Measurements from ENCODE around the gene SH3RF3. TPM values are rescaled to one million over a fixed set of nuclear protein-coding genes. Genes with fewer than 3 reads are reported as not detected.

SH3RF3 gene
- total RNA-seq, 3 donors from 2014 or later: 3.2 to 5.6 (median 4.6) TPM

DNA sequence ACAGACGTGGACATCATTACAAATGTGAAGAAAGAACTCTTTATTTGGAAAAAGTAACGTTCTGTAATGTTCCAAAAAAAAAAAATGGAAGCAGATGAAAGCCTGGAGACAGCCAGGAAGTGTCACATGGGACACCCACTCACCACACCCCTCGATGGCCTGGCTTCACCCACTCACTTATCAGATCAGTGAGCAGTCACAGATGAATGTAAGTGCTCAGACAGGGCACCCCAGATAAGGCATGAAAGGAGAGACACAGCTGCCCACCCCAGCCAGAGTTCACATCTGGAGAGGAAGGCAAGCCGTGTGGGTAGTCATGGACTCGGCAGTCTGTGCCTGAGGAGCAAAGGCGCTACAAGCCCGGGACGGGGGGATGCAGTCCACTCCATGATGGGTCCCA is 379.6 kb downstream of the SH3RF3 start:
- intact Hi-C loops (cut with DNase I; ENCODE audit: low total_unique reads): no loop called here
- Histone ChIP-seq H3K27ac (no peak overlapping the region), H3K9me3 (peaks cover 7 to 9% of the 10 kb centered on the region in 2 donors), H3K27me3 (no peaks in the 10 kb centered on the region), H3K4me1 (no peaks in the 10 kb centered on the region), H3K4me3 (no peak overlapping the region), H3K36me3 (no peaks in the 10 kb centered on the region)
- TF ChIP-seq POLR2A (IDR thresholded peaks at IDR 0.05) (no peak), POLR2AphosphoS5 (IDR thresholded peaks at IDR 0.05) (no peak)
- TF ChIP-seq, protein P1, sequence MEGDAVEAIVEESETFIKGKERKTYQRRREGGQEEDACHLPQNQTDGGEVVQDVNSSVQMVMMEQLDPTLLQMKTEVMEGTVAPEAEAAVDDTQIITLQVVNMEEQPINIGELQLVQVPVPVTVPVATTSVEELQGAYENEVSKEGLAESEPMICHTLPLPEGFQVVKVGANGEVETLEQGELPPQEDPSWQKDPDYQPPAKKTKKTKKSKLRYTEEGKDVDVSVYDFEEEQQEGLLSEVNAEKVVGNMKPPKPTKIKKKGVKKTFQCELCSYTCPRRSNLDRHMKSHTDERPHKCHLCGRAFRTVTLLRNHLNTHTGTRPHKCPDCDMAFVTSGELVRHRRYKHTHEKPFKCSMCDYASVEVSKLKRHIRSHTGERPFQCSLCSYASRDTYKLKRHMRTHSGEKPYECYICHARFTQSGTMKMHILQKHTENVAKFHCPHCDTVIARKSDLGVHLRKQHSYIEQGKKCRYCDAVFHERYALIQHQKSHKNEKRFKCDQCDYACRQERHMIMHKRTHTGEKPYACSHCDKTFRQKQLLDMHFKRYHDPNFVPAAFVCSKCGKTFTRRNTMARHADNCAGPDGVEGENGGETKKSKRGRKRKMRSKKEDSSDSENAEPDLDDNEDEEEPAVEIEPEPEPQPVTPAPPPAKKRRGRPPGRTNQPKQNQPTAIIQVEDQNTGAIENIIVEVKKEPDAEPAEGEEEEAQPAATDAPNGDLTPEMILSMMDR (IDR thresholded peaks at IDR 0.05): no peak
- no peak for DNase-seq (ENCODE audit: low spot score in 2 of 2)

DNA sequence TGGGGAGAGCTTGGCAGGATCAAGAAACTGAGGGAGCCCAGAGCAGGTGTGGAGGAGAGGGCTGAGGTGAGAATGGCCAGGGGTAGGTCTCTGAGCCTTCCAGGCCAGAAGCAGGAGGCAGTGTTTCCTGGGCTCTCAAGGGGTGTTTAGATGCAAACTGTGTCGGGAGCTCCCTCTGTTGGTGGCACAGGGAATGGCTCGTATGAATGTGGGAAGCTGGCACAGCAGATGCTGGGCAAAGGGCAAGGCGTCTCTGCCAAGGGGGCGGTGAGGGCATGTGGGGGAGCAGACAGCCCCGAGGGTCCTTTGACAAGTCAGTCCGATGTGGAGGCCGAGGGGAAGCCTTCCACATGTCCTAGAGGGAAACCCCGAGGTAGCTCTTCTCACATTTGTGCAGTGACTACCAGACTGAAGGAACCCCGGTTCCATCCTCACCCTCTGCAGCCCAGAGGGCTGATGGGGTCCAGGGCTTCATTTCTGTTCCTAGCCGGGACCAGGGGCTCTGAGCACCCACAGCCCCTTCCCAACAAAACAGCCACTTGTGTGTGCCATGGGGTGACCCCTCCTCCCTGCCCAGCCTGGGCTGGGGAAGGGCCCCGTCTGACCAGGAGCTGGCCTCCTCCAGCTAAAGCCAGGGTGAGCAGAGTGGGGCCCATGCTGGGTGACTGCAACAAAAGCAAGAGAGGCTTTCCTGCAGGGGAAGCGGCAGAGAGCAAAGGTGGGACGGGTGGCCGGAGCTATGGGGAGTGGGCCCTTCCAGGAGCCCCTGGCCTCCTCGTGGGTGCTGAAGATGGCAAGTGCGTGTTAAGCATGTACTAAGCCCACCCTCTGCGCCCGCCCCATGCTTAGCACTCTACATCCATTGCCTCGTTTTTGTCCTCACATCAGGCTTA is 381.4 kb downstream of the SH3RF3 start:
- Histone ChIP-seq H3K9me3 (peaks cover 4 to 9% of the 10 kb centered on the region in 2 donors), H3K27ac (no peak overlapping the region), H3K27me3 (no peaks in the 10 kb centered on the region), H3K36me3 (no peaks in the 10 kb centered on the region), H3K4me1 (no peaks in the 10 kb centered on the region), H3K4me3 (no peak overlapping the region)
- intact Hi-C loops (cut with DNase I; ENCODE audit: low total_unique reads): loop anchor here (10.0 kb wide), 1 partner anchor 386 kb away; the partner anchor contains the start of gene SH3RF3
- peak; percentile 62 to 72 for DNase-seq (ENCODE audit: low spot score in 2 of 2)
- TF ChIP-seq, protein P1 (IDR thresholded peaks at IDR 0.05): peak; percentile 85 to 94 (median 89)
- TF ChIP-seq POLR2AphosphoS5 (IDR thresholded peaks at IDR 0.05): no peak
- TF ChIP-seq POLR2A (IDR thresholded peaks at IDR 0.05): no peak

DNA sequence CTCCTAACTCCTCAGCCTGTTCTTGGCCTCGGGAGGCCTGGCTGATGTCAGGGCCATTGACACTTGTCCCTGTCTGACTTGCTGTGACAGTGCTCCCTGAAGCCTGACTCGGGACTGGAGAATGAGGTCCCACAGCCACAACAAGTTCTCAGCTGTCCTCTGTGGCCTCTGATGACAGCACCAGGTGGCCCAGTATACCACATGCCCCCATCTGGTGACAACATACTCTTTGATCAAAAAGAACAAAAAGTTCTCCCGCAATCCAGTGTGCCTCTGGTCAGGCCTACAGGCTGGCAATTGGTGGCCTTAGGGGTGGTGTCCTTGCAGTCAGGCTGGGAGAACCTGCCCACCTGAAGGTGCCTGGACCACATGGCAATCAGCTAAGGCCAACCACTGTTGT is 382.2 kb downstream of the SH3RF3 start:
- H3K4me1 ChIP-seq: no peaks in the 10 kb centered on the region
- no peaks in the 10 kb centered on the region for H3K36me3 ChIP-seq
- peaks cover 0 to 1% of the 10 kb centered on the region in 2 donors for H3K9me3 ChIP-seq
- intact Hi-C loops (cut with DNase I; ENCODE audit: low total_unique reads): loop anchor here (10.0 kb wide), 1 partner anchor 386 kb away; the partner anchor contains the start of gene SH3RF3
- no peak overlapping the region for H3K4me3 ChIP-seq
- DNase-seq (ENCODE audit: low spot score in 2 of 2): no peak
- H3K27me3 ChIP-seq: no peaks in the 10 kb centered on the region
- TF ChIP-seq POLR2A (IDR thresholded peaks at IDR 0.05): no peak
- TF ChIP-seq, protein P1 (IDR thresholded peaks at IDR 0.05): no peak
- no peak for TF ChIP-seq POLR2AphosphoS5 (IDR thresholded peaks at IDR 0.05)
- H3K27ac ChIP-seq: no peak overlapping the region

DNA sequence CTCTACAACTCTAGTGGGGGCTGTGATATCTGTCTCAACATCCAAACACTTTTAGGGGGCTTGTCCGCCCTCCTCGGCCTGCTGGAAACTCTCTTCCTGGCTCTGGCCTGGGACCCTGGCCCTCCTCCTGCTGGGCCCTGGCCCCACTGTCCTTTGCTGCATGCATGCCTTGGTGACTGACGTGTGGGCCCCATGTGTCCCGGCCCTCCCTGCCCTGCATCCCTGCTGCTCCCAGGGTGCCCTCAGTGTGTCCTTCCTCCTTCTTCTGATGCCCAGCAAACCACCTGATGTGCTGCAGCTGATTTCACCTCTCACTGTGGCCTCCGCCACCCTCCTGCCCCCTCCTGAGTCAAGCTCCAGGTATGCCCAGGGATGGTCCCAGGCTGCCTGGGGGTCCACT is 383.1 kb downstream of the SH3RF3 start:
- H3K4me3 ChIP-seq: no peak overlapping the region
- H3K27ac ChIP-seq: no peak overlapping the region
- H3K4me1 ChIP-seq: no peaks in the 10 kb centered on the region
- TF ChIP-seq, protein P1 (IDR thresholded peaks at IDR 0.05): no peak
- no peak for TF ChIP-seq POLR2A (IDR thresholded peaks at IDR 0.05)
- intact Hi-C loops (cut with DNase I; ENCODE audit: low total_unique reads): loop anchor here (10.0 kb wide), 1 partner anchor 387 kb away; the partner anchor contains the start of gene SH3RF3
- no peaks in the 10 kb centered on the region for H3K27me3 ChIP-seq
- H3K9me3 ChIP-seq: no peaks in the 10 kb centered on the region
- no peaks in the 10 kb centered on the region for H3K36me3 ChIP-seq
- no peak for DNase-seq (ENCODE audit: low spot score in 2 of 2)

DNA sequence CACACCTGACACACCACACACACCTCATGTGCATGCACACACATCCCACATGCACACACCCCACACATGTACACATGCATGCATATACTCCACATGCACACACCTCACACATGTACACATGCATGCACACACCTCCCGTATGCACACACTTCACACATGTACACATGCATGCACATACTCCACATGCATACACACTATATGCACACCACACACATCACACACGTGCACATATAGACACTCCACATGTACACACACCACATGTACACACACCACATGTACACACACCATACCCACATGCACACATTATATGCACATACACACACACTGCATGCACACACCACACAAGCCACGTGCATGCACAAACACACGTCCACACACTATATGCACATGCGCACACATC is 384.2 kb downstream of the SH3RF3 start:
- no peaks in the 10 kb centered on the region for H3K9me3 ChIP-seq
- no peaks in the 10 kb centered on the region for H3K4me1 ChIP-seq
- H3K4me3 ChIP-seq: no peak overlapping the region
- H3K27ac ChIP-seq: no peak overlapping the region
- H3K27me3 ChIP-seq: no peaks in the 10 kb centered on the region
- no peaks in the 10 kb centered on the region for H3K36me3 ChIP-seq
- TF ChIP-seq POLR2A (IDR thresholded peaks at IDR 0.05) (no peak), POLR2AphosphoS5 (IDR thresholded peaks at IDR 0.05) (no peak)
- TF ChIP-seq, protein P1 (IDR thresholded peaks at IDR 0.05): no peak
- intact Hi-C loops (cut with DNase I; ENCODE audit: low total_unique reads): loop anchor here (10.0 kb wide), 1 partner anchor 388 kb away; the partner anchor contains the start of gene SH3RF3
- DNase-seq (ENCODE audit: low spot score in 2 of 2): no peak

Measured in breast epithelium (tissue), 4 donors.